HG03378 (cell line): ENCODE measurements around the gene MYO5C.
"Not testable (repeated sequence)": the region's sequence is repeated elsewhere in the genome, so short reads cannot be mapped to it uniquely, and the experiment has no call there.

Experiments used
- ATAC-seq: cut with Tn5 transposase; IDR thresholded peaks from one replicate; pipeline ENCODE4 v1.9.1; 2021; ENCODE audit warnings: mild to moderate bottlenecking, moderate library complexity; ENCODE audit not compliant: unreplicated experiment

MYO5C gene

DNA sequence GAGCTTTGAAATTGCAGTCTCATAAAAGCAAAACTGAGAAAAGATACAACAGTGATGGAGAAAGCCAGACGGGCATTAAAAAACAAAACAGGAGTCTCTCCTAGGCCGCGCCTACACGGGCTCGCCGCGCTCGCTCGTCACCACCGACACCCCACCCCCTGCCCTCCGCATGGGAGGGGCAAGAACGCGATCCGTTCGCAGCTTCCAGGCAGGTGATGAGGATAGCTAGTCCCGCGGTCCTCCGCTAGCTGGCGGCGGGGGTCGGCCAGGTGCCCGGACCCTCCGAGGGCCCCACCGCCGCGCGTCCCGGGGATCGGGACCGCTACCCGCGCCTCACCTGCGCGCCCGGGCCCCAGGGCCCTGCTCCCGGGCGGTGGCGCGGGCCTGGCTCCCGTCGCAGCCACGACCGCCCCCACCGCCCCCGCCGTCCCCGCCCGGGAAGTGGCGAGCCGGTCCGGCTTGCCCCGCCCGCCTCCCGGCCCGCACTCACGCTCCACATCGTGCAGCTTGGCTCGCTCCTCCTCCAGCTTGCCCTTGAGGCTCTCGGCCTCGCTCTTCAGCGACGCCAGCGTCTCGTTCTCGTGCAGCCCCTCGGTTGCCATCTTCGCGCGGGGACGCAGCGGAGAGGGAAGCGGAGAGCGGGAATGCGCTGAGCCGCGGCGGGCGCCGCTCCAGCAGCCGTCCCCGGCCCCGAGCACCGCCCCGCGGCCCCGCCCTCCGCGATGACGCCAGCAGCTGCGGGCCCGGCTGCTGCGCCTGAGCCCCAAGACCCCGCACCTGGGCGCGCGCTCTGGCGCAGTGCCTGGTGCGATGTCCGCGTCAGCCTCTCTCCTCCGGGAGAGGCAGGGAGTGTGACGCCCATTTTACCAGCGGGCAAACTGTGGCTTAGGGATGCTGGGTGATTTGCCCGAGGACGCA, 116.1 kb downstream of the MYO5C start:
- ATAC-seq, result peak; percentile 66

DNA sequence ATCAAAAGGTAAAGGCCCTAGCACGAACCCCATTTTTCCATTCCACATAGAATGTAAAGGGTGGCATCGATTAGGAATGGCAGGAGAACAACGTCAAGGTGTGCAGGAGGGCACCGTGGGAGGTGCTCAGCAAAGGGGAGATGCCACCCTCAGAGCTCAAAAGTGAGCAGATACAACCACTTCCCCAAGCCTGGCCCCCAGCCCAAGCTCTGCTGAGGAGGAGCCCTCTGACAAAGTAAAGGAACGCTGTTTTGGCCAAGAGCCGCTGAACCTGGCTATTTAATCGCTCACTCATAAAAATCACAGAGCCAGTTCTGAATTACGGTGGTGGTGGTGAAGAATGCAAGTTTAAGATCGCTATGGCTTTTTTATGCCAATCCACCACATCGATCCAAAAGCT, 116.8 kb downstream of the MYO5C start:
- no peak for ATAC-seq

DNA sequence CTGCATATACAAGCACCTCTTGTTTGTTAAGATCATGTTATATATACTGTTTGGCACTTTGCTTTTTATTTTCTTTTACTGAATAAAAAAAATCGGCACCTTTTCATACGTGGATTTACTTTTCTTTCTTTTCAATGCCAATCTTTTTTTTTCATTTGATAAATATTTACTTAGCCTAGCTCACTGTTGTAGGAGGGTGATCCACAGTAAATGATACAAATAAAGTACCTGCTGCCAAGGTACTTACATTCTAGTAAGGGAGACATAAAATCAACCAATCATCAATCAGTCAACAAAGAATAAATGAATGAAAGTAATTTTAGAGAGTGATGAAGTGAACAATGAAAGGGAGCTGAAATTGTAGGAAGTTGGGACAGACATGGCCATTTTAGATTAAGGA, 122.7 kb downstream of the MYO5C start:
- ATAC-seq, result no peak

DNA sequence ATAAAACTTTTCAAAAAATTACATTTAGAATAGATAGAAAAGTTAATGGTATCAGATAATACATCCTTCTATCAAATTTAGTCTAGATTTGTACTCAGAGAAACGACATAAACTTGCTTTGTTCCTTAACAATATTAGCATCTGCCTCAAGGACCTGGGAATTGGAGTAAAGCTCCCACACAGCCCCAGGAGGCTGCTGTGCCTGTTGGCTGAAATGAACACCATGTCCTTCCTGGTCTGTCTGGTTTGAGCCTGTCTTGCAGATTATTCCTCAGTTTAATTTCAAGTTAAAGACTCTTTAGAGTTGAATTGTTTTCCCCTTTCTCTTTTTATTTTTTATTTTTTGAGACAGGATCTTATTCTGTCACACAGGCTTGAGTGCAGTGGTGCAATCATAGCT, 123.8 kb downstream of the MYO5C start:
- ATAC-seq, result no peak

DNA sequence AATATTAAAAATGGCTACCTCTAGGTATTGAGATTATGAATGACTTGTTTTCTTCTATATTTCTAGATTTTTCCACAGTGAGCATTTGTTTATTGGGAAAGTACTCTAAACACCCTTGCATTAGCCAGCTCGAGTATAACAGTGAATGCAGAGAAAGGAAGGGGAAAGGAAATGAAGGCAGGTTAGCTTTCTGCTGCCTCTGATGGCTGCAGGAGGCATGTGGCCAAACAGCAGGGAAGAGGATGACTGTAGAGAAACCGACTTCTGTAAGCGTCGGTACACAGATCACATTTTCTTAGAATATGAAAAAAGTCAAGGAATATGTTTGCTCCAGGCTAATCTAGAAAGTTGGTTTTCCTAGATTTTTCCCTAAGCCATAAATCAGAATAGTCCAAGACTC, 124.2 kb downstream of the MYO5C start:
- ATAC-seq, result no peak

DNA sequence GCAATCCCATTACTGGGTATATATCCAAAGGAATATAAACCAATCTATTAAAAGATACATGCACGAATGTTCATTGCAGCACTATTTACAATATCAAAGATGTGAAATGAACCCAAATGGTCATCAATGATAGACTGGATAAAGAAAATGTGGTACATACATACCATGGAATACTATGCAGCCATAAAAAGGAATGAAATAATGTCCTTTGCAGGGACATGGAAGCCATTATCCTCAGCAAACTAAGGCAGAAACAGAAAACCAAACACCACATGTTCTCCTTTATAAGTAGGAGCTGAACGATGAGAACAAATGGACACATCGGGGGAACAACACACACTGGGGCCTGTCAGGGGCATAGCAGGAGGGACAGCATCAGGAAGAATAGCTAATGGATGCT, 125.4 kb downstream of the MYO5C start:
- ATAC-seq, result not testable (repeated sequence)

DNA sequence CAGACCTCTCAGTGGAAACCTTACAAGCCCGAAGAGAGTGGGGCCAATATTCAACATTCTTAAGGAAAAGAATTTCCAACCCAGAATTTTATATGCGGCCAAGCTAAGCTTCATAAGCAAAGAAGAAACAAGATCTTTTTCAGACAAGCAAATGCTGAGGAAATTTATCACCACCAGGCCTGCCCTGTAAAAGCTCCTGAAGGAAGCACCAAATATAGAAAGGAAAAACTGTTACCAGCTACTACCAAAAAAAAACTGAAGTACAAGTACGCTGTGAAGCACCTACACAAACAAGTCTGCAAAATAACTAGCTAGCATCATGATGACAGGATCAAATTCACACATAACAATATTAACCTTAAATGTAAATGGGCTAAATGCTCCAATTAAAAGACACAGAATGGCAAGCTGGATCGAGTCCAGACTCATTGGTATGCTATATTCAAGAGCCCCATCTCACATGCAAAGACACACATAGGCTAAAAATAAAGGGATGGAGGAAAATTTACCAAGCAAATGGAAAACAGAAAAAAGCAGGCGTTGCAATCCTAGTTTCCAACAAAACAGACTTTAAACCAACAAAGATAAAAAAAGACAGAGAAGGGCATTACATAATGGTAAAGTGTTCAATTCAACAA, 130.0 kb downstream of the MYO5C start:
- not testable (repeated sequence) for ATAC-seq

DNA sequence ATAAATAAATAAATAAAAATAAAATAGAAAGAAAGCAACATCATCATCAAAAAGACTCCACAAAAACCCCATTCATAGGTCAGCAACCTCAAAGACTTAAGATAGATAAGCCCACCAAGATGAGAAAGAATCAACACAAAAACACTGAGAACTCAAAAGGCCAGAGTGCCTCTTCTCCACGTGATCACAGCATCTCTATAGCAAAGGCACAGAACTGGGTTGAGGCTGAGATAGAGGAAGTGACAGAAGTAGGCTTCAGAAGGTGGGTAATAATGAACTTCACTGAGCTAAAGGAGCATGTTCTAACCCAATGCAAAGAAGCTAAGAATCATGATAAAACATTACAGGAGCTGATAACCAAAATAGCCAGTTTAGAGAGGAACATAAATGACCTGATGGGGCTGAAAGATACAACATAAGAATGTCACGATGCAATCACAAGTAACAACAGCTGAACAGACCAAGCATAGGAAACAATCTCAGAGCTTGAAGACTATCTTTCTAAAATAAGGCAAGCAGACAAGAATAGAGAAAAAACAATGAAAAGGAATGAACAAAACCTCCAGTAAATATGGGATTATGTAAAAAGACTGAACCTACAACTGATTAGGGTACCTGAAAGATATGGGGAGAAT, 130.9 kb downstream of the MYO5C start:
- ATAC-seq, result peak; percentile 49

DNA sequence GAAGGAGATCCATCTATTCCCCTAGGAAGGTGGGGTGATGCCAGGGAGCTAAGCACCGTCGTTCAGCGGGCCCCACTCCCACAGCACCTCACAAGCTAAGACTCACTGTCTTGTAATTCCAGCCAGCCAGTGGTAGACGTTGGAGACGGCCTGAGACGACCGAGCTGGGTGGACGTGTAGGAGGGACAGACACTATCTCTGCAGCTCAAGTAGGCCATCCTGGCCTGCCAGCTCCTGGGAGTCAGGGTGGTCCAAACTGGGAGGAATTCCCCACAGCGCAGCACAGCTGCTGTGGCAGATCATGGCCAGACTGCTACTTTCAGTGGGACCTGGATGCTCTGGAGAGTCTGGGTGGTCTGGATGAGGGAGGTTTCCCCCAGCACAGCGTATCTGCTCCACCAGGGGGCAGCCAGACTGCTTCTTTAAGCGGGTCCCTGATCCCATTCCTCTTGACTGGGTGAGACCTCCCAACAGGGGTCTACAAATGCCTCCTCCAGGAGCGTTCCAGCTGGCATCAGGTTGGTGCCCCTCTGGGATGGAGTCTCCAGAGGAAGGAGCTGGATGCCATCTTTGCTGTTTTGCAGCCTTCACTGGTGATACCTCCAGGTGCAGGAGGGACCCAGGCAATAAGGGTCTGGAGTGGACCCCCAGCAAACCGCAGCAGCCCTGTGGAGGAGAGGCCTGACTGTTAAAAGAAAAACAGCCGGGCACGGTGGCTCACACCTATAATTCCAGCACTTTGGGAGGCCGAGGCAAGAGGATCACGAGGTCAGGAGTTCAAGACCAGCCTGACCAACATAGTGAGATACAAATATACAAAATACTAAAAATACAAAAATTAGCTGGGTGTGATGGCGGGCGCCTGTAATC, 132.0 kb downstream of the MYO5C start:
- ATAC-seq, result no peak

DNA sequence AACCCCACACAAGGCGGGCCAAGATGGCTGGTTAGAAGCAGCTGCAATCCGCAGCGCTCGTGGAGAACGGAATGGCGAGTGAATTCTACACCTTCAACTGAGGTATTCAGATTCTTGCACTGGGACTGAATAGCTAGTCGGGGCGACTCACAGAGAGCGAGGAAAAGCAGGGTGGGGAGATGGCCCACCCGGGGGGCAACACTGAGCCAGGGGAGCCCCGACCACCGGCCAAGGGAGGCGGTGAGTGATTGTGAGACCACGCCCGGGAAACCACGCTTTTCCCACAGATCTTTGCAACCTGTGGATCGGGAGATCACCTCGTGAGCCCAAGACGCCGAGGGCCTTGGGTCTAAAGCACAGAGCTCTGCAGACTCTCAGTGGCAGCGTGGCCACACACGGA, 132.7 kb downstream of the MYO5C start:
- no peak for ATAC-seq

DNA sequence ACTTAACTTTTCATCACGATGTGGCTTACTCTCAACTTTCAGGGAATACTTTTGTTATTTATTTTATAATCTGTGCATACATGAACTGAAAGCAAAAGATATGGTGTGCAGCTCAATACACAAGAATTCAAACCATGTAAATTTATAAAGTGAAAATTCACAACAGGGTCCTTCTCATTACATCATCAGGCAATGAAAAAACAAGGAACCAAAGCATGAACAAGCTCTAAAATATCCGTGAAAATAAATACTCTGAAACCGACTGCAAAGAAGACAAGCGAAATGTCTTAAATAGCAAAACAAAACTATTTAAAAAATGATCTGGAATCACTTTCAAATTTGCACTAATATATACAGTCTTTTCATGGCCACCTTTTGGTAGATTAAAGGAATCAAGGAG, 133.3 kb downstream of the MYO5C start:
- ATAC-seq, result no peak

DNA sequence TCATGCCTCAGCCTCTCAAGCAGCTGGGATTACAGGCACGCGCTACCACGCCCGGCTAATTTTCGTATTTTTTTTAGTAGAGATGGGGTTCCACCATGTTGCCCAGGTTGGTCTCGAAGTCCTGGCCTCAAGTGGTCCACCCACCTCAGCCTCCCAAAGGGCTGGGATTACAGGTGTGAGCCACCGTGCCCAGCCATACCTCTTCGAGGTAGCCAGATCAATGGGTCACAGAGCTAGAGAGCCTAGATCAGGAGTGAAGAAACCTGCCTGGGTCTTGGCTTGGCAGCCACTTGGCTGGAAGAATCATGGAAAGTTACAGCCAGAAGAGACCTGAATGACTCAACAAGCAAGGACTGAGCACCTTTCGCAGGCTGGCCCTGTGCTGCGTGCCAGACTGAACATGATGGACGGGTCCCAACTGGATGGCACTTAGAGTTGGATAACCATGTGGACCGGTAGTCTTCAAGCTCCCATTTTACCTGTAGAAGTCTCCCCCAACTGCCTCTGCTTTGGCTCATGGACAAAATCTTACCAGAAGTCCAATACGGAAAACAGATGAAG, 134.1 kb downstream of the MYO5C start:
- no peak for ATAC-seq

DNA sequence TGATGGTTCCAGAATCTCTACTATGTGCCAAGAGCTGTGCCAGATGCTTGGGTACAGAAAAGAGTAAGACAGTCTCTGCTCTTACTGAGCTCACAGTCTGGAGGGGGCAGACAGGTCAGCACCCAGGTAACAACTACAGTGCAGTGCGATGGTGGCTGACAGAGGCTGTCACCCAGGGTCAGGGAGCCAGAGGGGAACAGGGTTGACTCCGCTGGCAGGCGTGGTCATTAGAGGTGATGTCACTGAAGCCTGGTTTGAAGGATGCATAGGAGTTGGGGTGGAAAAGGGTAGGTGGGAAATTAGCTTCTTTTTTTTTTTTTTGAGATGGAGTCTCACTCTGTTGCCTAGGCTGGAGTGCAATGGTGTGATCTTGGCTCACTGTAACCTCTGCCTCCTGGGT, 136.0 kb downstream of the MYO5C start:
- ATAC-seq, result no peak

DNA sequence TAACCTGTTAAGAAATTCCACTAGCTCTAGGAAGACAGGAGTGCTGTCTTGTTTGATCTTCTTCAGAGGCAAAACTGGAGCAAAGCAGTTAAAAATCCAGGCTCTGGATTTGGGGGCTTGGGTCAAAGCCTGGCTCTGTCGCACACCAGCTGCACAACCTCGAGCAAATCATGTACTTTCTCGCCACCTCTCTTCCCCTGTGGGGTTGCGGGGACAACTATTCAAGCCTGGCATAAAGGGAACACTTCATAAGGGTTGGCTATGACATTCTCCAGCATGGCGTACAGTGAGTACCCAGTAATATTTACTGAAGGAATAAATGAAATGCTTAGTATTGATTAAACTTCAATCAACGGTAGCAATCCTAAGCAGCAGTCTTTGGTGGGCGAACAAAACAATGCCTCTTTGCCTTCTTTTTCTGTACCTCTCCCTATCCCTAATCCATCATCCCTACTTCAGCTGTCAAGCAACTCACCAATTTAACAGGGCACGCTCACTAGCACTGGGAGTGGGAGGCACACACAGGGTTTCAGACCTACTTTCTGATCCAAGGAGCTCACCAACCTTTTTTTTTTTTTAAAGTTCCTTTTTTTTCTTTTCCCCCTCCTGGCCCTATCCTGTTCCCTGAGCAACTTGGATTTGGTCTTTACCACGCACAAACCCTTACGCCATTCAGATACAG, 137.4 kb downstream of the MYO5C start:
- ATAC-seq, result no peak

DNA sequence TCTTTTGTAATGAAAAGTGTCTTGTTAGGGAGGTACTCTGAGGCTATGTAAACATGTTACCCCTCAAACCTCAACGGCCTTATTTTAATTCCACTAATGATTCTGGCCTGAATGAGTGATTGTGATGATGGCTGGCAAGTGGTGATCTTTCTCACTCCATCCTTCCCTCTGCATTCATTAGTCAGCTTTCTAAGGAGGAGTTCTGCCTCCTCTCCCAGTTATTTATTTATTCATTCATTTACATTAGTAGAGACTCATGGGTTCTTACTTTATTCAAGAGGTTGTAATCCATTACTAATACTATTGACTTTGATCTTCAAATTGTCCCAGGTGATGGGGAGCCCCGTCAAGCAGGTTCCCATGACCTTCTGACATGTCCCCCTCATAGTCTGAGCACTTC, 139.7 kb downstream of the MYO5C start:
- no peak for ATAC-seq

DNA sequence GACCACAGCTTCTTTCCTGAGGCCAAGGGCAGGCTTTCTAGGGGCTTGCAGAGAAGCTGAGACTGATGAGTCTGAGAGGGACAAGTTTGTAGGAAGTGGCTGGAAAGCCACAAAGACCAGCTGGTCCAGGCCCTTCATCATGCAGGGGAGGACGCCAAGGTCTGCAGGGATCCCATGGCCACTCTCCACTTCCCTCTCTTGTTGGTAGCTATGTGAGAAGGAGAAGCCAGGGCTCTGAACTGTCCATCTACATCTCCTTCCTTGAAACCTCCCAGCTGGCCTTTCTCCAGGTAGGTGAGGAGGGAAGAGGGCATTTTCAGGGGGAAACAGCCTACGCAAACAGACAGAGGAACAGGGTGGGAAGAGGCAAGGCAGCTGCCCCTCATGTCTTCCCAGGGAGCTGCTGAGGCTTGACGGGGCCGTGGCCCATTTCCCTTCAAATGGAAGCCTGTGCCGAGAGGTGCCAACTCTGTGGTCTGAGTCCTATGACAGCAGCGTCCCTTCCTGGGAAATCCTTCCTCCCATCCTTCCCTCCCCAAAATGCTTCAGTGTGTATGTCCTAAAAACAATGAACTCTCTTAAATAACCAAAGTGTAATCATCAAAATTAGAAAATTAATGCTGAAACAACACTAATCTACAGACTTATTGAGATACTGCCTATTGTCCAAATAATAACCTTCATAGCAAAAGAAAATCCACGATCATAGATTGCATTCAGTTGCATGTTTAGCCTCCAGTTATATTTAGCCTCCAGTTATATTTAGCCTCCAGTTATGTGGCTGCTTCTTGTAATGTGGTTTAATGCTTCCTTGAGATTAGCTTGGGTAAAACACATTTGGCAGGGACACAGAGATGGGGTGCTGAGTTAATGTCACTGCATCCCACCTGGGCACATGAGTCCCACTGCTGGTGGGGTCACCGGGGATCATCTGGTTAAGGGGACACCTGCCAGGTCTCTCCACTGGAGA, 140.4 kb downstream of the MYO5C start:
- no peak for ATAC-seq

DNA sequence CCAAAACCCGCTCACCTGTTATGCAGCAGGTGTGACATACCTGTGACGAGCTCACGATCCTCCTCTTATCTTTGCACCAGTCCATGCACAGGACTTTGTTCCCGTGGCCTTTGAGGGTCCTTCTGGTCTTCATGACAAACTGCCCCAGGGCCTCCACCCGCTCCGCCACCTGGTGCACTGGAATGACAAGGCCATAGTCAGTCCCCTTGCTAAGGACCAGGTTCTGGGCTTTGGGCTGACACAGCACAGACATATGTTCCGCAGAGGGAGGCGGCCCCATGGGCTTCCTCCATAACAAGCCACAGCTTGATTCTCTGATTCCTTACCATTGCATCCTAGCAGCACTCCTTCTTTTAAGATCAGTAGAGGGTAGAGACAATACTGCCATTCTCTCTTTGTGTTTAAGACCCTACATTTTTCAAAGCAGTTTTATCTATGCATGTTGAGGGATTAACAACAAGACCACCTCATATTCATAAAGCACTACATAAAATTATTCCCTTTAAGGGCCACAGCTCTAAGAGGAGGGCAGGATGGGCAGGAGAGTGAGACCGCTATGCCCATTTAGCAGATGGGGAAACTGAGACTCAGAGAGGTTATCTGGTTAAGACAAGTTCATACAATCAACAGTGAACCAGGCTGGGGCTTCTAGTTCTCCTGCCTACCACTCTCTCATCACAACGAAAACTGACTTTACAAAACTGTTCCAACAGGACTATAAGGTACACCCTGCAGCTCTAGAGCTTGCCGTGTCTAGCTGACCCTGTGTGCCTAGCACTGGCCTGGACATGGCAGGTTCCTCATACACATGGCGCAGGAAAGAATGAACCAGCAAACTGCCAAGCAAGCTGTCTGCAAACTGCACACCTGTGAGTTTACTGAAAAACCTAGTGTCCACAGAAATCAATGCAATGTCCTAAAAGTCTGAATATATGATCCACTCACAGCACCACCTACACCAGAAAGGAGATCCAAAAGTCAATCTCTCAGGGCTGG, 141.4 kb downstream of the MYO5C start:
- no peak for ATAC-seq

DNA sequence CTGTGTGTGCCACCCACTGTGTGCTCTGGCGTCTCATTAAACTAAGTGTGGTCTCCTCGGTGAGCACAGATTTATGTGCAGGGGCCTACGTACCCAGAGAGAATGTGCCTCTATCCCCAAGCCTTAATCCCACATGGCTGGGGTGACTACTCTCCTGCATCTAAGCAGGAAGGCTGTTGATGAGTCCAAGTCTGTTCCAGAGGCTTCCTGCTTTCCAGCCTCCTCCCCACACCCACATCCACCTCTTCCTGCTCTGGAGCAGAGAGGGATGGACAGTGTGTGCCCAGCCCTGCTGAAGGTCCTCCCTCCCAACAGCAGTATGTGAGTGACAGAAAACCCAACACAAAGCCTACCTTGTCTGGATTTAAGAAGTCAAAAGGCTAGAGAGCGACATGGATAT, 144.3 kb downstream of the MYO5C start:
- ATAC-seq, result no peak
